ENCODE data around the gene HSPB6.

Gene HSPB6

DNA sequence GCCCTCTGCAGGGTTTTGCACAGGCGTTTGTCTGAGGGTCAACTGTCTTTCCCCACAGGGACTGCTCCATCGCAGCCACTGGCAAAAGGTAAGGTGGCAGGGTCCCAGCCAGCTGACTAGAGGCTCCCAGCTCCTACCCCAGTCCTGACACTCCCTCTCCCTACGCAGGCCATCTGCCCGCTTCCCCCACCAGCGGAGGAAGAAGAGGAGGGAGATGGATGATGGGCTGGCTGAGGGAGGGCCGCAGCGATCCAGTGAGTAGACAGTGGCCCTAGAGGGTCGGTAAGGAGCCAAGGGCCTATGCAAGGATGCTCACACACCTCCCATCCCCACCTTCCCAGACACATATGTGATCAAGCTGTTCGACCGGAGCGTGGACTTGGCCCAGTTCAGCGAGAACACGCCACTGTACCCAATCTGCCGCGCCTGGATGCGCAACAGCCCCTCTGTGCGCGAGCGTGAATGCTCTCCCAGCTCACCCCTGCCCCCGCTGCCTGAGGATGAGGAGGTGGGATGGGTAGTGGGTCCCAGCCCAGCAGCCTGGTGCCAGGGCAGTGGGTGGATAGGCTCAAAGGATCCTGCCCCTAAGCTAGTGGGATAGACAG, 4.0 kb downstream of the HSPB6 start:
- TF ChIP-seq, protein P1, sequence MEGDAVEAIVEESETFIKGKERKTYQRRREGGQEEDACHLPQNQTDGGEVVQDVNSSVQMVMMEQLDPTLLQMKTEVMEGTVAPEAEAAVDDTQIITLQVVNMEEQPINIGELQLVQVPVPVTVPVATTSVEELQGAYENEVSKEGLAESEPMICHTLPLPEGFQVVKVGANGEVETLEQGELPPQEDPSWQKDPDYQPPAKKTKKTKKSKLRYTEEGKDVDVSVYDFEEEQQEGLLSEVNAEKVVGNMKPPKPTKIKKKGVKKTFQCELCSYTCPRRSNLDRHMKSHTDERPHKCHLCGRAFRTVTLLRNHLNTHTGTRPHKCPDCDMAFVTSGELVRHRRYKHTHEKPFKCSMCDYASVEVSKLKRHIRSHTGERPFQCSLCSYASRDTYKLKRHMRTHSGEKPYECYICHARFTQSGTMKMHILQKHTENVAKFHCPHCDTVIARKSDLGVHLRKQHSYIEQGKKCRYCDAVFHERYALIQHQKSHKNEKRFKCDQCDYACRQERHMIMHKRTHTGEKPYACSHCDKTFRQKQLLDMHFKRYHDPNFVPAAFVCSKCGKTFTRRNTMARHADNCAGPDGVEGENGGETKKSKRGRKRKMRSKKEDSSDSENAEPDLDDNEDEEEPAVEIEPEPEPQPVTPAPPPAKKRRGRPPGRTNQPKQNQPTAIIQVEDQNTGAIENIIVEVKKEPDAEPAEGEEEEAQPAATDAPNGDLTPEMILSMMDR (IDR thresholded peaks at IDR 0.05; ENCODE audit: insufficient read depth, low read length, poor library complexity, severe bottlenecking), result no peak
- no peaks in the 10 kb centered on the region for H3K27me3 ChIP-seq (replicated peaks; ENCODE audit: control insufficient read depth, insufficient read depth, low read length)
- DNase-seq (ENCODE audit: extremely low read depth, insufficient read length), result no peak
- peaks cover 17% of the 10 kb centered on the region for H3K36me3 ChIP-seq (ENCODE audit: control insufficient read depth, insufficient read depth, low read length)
- no peak overlapping the region for H3K4me3 ChIP-seq (replicated peaks; ENCODE audit: low read depth, low read length)

DNA sequence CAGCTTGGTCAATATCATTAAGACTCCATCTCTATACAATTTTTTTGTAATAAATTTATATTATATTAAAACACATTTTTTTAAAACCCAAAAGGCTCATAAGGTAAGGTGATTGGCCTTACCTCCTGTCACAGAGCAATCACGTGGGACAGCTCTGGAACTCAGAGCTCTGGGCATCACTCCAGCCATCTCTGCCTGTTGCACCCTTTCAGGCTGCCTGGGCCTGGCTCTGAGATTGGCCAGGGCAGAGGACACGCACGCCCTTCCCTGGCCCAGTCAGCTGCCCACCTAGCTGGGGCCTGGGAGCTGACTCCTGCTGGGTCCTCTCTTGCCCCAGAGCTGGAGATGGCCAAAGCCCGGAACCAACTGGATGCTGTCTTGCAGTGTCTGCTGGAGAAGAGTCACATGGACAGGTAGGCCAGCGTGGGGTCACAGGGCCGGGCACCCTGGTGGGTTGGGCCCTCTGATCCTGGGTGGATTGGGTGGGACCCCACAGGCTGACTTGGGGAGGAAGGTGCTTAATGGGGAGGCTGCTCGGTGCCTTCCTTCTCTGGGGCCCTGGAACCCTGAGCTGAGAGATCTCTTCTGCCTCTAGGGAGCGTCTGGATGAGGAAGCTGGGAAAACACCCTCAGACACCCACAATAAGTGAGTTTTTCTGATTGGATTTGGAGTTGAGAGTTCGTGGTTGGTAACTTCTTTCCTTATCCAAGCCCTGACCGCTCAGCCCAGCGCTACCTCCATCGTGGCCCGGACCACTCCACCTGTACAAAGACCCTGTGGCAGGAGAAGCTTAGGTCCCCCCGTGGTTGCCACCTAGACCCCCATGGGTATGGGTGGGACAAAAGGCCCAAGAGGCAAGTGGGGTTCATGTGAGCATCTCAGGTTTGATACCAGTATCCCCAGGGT, 4.7 kb downstream of the HSPB6 start:
- no peaks in the 10 kb centered on the region for H3K27me3 ChIP-seq (replicated peaks; ENCODE audit: control insufficient read depth, insufficient read depth, low read length)
- no peak overlapping the region for H3K4me3 ChIP-seq (replicated peaks; ENCODE audit: low read depth, low read length)
- TF ChIP-seq, protein P1 (IDR thresholded peaks at IDR 0.05; ENCODE audit: insufficient read depth, low read length, poor library complexity, severe bottlenecking), result no peak
- peaks cover 17% of the 10 kb centered on the region for H3K36me3 ChIP-seq (ENCODE audit: control insufficient read depth, insufficient read depth, low read length)
- no peak for DNase-seq (ENCODE audit: extremely low read depth, insufficient read length)

DNA sequence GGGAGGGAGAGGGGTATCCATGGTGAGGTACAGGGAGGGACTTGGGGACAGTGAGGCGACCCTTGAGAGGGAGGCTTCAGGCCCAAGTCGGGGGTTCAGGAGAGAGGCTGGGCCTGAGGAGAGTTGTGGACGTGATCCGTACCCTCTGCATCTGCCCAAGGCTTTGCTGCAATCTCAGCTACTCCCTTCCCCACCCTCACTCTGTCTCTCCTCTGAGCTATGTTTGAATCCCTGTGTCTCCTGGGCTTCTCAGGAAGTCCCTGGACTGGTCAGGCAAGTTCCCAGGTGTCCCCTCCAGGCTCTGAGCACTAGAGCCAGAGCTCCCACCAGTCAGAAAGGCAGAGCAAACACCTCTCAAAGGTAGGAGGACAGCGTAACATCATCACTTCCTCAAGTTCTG, 6.7 kb downstream of the HSPB6 start:
- Histone ChIP-seq H3K27me3 (replicated peaks; ENCODE audit: control insufficient read depth, insufficient read depth, low read length) (no peaks in the 10 kb centered on the region), H3K4me3 (replicated peaks; ENCODE audit: low read depth, low read length) (no peak overlapping the region), H3K36me3 (ENCODE audit: control insufficient read depth, insufficient read depth, low read length) (peaks cover 17% of the 10 kb centered on the region)
- no peak for DNase-seq (ENCODE audit: extremely low read depth, insufficient read length)
- TF ChIP-seq, protein P1 (IDR thresholded peaks at IDR 0.05; ENCODE audit: insufficient read depth, low read length, poor library complexity, severe bottlenecking), result no peak

DNA sequence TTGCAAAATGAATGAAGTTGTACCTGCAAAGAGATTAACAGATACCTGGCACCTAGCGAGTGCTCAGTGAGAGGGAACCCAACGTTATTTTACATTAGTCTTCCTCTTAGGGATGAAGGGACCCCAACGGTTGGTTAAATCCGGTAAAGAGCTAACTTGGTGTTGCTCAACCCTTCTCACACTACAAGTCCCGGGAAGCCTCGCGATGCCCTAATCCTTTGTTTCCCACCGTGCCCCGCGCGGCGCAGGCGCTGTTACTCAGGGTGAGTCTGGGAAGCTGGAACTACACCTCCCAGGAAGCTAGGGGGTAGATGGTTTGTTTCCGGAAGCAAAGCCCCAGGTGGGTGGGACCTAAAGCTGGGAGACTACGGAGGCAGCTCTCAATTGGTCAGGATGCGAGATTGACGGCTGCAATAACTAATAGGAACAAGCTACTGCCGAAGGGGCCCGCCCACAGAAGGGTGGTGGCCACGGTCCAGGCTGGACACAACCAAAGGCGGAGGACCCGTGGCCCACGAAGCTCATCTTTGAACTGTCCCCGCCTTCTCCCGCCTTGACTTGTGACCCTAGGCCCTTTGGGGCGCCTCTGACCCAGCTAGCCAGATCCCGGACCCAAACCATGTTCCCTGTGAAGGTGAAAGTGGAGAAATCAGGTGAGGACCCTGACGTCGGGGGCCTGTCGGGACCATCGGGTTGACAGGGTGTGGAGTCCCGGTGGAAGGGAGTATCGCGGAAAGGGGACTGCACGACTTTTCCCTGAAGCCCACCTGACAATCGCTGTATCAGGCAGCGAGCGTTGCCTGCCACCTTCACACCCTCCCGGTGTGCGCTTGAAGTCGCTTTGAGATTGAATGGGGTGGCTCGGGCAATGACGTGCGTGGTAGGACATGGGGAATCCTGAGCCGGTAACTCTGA, 8.5 kb downstream of the HSPB6 start, which contains the start of gene LIN37:
LIN37 (plus strand) TSS at position 471 of the 915 bp plus-strand sequence; CDS start at position 620, 149 bp downstream.
- Histone ChIP-seq H3K4me3 (replicated peaks; ENCODE audit: low read depth, low read length) (peak within 1 kb of the TSS; percentile 82), H3K27me3 (replicated peaks; ENCODE audit: control insufficient read depth, insufficient read depth, low read length) (no peaks in the 10 kb centered on the region), H3K36me3 (ENCODE audit: control insufficient read depth, insufficient read depth, low read length) (peaks cover 9% of the 10 kb centered on the region)
- peak; percentile 98 for DNase-seq (ENCODE audit: extremely low read depth, insufficient read length)
- TF ChIP-seq, protein P1 (IDR thresholded peaks at IDR 0.05; ENCODE audit: insufficient read depth, low read length, poor library complexity, severe bottlenecking), result no peak

DNA sequence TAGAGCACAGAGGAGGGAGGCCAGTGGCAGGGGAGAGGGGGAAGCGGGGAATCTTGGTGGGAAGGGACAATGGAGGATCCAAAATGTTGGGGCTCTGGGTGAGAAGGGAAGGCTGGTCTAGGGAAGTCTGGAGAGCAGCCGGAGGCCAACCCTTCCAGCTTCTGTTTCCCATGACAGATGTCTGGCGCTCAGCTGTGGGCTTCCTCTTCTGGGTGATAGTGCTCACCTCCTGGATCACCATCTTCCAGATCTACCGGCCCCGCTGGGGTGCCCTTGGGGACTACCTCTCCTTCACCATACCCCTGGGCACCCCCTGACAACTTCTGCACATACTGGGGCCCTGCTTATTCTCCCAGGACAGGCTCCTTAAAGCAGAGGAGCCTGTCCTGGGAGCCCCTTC, 10.3 kb downstream of the HSPB6 start:
- no peak for DNase-seq (ENCODE audit: extremely low read depth, insufficient read length)
- Histone ChIP-seq H3K36me3 (ENCODE audit: control insufficient read depth, insufficient read depth, low read length) (no peaks in the 10 kb centered on the region), H3K4me3 (replicated peaks; ENCODE audit: low read depth, low read length) (peak overlapping the region; percentile 67), H3K27me3 (replicated peaks; ENCODE audit: control insufficient read depth, insufficient read depth, low read length) (no peaks in the 10 kb centered on the region)
- TF ChIP-seq, protein P1 (IDR thresholded peaks at IDR 0.05; ENCODE audit: insufficient read depth, low read length, poor library complexity, severe bottlenecking), result no peak
